HG02759 (cell line): ENCODE measurements around the gene IL1RL1.

Source experiments
- ATAC-seq: cut with Tn5 transposase; IDR thresholded peaks from one replicate; pipeline ENCODE4 v1.9.1; 2021; ENCODE audit warnings: mild to moderate bottlenecking, moderate library complexity; ENCODE audit not compliant: unreplicated experiment

IL1RL1 gene

DNA sequence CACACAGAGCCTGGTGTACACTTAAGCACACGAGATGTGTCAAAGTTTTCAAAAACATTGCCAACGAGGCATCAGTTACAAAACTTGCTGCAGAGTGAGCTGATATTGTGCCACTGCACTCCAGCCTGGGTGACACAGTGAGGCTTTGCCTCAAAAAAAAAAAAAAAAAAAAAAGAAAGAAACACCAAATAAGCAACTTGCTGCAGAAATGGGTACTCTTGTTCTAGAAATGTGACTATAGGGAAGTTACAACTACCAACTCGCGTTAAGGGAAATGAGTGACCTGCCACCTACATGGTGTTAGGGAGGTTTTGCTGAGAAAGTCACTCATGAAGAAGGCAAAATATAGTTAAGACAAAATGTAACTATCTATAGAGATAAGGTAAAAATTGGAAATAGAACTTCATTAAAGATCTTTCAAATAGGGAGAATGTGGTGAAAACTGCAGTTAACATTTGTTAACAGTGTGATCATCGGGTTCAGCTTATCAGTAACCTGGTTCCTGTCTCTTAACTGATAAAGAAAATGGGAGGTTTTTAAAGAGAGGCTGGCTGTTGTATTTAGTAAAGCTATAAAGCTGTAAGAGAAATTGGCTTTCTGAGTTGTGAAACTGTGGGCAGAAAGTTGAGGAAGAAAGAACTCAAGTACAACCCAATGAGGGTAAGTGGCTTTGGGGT is at the start of gene IL1RL1:
Gene IL1RL1, plus strand, starts transcription at position 600 of the 677 bp plus-strand sequence. CDS start 26,702 bp downstream, outside the sequence.
- ATAC-seq = no peak

DNA sequence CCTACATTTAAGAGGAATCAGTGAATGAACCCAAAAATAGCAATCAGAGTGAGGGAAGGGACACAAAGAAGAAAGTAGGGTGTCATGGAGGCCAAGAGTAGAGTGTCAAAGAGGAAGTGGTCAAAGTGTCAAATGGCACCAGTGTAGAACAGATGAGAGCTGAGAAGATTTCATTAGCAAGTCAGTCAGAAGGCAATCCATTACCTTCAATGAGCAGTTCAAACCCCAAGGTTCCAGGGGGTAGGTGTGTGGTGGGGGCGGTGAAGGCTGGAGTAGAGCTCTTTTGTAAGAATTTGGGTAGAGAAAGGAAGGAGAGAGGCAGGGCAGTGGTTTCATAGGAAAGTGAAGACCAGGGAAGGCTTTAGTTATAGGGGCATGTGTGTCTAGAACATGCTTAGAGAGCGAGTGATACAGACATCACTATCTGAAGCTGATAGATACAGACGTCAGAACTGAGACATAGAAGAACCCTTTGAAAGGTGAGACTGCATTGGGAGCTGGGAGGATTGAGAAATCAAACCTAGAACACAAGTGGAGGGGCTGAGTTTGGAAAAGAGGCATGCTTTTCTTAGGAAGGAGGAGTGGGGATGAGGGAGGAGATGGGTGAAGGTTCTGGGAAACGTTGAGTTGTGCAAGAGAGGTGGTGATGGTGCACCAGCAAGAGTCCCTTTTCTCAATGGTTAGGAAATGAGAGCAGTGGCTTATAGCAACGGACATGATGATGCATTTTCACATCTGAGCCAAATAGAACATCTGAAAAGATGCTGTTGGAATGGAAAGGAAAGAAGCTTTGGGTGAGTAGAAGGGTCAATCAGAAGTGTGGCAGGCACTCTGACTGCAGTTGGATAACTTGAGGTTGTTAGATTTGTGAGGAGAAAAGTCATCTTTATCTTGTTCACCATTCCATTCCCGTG is 48.9 kb upstream of the IL1RL1 start:
- no peak for ATAC-seq

DNA sequence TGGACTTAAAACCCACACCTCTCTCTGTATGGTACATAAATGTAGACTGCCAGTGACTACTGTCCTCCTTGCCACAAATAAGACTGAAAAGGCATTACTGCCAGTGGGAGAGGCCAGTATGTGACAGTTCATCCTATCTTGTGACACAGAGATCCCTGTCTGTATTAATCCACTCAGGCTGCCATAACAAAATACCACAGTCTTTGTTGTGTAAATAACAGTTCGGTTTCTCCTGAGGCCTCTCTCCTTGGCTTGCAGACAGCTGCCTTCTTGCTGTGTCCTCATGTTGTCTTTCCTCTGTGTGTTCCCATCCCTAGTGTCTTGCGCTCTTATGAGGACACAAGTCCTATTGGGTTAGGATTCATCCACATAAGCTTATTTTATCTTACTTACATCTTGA is 46.4 kb upstream of the IL1RL1 start:
- ATAC-seq = no peak

DNA sequence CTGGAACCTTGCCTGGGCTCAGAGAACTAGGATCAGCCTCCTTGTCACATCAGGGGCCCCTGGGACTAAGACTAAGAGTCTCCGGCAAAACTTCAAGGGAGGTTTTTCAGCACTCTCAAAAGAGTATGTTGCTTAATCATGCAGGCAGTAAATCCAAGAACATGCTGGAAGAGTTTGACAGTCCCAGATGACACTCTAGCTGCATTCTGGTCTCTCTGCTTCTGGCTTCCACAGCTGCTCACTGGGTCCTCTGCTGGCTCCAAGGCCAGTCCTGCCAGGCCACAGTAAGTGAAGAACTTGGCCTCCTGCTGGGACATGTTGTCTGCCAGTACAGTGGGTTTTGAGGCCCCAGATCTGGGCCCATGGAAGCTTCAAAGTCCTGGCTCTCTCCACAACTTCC is 45.2 kb upstream of the IL1RL1 start:
- no peak for ATAC-seq

DNA sequence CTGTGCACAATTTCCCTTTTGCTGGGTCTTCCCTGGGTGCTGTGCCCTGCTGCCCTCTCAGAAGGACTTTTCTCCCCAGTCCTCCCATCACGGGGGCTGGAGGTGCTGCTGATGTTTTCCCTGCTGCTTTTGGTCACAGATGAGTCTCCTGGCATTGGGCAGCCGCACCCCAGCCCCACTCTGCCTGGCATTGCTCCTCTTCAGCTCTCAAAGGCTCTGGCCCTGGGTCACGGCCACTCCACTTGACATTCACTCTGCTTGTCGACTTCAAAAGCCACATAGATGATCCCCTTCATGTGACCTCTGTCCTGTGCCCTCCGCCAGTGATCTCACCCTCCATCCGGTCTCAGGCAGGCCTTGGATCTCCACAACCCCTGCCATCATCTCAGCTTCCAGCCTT is 43.6 kb upstream of the IL1RL1 start:
- no peak for ATAC-seq

DNA sequence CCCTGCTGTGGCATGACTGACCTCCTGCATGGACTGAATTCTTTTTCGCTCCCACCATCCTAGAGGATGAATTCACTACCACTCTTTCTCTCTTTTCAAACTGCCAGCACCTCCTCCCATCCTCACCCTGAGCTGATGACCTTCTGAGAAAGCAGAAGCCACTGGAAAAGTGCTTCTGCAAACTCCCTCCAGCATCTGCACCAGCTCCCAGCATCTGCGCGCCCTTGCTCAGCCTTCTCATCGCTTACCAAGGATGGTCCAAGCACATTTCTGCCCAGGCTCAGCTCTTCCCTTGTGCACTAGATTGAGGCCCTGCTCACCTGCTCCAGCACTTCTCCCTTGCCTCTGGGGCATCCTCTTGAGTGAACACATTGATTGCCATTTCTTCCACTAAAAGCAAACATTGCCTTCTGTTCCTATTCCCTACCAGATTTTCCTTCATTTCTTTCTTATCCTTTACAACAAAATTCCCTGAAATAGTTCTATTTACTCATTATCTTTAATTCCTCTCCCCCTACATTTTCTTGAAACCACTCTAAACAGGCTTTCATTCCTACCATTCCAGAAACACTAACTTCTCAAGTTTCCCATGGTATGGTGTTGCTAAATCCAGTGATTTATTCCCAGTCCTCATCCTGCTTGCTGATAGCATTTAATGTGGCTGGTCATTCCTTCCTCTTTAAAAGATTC is 42.7 kb upstream of the IL1RL1 start:
- ATAC-seq = no peak

DNA sequence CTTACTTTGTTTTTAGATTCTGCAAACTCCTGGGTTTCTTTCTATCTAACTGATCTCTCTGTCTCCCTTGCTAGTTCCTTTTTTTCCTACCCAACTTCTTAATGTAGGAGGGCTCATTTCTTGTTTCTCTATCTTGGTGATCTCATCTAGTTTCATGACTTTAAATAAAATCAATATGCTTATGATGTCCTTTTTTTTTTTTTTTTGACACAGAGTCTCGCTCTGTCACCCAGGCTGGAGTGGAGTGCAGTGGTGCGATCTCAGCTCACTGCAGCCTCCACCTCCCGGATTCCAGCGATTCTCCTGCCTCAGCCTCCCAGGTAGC is 42.2 kb upstream of the IL1RL1 start:
- ATAC-seq = no peak

DNA sequence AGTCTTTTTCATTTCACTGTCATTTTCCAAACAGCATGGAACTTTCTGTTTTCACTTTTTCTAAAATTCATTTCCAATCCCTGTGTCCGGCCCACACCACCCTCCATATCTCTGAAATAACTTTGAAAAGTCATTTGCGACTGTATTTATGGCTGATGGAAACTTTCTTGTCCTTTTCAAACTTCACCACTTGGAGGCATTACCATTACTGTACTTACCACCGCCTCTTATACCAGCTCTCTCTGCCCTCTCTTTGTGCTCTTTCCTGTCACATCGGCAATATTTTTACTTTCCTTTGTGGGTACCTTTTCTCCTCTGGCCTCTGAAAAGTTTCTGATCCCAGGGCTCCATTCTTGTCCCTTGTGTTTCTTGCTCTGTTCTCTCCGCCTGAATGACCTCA is 39.5 kb upstream of the IL1RL1 start:
- no peak for ATAC-seq

DNA sequence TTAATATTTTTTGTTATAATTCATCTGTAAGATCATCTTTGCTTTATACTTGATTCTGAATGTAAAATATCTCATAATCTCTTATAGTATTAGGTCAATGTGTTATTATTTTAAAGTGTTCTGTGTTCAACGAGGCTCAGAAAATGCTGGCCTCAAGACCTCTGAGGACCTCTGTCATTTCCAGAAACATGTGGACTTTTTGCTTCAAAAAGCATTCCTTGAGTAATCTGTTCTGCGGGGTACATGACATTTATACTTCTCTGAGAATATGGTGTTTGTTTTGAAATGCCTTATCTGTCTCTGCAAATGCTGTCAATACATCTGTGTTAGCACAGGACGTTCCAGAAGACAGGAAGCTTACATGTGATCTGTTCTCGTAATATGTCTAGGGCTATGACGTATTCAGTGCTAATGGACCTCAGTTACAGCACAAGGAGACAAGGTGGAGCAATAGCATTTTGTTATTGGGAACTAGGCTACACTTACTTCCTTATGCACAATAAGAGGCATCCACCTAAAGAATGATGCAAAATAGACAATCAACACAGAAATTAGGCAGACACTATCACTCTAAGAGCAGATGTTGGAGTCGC is 37.6 kb upstream of the IL1RL1 start:
- no peak for ATAC-seq

DNA sequence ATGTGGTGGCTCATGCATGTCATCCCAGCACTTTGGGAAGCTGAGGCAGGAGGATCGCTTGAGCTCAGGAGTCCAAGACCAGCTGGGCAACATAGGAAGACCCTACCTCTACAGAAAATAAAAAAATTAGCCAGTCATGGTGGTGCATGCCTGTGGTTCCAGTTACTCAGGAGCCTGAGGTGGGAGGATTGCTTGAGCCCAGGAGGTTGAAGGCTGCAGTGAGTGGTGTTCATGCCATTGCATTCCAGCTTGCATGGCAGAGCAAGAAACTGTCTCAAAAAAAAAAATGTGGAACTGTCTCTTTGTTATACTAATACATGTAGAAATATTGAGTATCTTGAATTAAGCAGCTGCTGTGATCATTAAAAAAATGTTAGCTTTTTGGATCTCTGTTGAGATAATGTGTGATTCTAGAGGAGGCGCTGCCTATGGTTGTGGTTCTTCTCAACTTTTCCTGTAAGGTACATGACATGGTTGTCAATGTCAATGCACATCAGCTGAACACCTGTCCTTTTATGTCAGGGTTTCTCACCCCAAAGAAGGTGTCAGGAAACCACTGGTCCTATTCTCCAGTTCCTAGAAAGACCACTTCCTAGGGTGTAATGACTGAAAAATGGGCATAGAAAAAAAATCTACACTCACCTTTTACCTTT is 34.7 kb upstream of the IL1RL1 start:
- ATAC-seq = no peak

DNA sequence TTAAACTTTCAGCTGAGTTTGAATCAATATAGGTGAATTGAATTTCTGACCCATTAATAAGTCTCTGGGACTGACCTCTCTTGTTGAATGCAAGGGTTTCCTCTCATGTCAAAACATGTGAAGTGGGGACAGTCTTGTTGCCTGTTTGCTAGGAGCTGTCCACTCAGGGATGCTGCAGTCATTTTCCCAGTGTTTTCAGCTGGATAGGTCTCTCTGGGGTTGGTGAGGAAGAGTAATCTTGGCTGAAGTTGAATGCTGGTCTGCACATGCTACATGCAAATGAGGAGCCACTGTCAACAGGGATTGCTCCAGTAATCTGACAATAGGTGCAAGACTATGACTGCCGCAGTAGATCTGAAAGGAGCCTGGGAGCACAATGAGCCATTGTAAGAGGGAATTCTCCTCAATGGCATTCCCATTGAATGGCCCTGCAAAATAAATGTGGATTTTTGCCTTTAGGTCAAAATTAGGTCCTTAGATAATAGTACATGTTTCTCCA is 34.1 kb upstream of the IL1RL1 start:
- no peak for ATAC-seq

DNA sequence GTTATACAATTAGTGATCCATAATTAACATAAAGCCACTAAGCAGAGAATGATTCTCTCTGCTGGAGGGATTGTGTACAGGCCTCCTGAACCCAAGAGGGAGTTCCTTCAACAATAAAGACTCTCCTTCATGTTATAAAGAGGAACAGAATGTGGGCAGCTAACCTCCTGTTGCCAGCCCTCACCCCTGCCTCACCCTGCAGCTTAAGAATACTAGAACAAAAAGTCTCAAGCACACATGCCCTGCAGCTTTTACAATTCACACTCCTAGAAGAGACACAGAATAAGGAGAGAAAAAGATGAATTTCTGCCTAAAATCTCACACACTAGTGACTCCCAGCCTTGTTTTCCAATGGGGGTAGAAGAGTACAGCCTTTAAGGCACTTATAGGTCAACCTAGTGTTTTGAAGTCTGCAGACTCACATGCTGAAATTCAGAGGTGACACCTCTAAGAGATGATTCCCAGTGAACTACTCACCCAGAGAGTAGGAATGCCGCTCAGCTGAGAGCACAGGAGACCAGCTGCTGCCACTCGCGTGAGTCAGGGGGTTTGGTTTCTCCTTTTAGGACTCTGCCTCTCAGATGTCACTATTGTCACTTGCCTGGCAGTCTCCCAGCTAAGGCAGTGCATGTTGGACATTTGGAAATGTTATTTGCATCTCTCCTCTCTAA is 32.5 kb upstream of the IL1RL1 start:
- no peak for ATAC-seq

DNA sequence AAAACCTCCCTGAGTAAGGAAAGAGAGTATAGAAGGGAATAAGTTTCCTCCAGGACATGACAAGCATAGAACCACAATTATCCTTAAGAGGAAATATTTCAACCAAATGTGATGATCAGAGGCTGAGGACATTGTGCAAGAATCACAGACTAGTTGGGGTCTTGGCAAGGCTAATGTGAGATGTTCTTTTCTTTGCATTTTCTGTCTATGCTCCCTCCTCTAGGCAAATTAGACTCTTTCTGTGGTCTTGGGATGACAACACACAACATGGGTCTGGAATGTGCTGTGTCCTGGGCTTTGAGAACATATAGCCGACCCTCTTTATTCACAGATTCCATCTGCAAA is 32.0 kb upstream of the IL1RL1 start:
- ATAC-seq = no peak

DNA sequence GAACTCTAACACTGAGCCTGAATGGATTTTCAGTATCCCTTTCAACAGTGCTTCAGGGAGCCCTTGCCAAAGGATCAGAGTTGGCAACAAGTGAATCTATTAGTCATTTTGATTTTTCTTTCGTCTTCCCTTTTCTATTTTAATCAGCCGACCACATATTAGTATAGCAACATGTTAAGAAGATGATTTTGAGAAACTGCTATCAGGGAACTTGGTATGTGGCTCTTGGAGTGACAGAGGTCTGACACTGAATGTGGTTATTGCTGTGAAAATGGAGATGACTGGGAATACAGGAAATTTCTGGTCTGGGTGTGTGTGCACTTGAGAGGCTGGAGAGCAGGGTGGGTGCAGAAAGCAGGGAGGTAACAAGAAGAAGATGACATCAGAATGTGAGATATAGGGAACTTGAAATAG is 28.7 kb upstream of the IL1RL1 start:
- no peak for ATAC-seq

DNA sequence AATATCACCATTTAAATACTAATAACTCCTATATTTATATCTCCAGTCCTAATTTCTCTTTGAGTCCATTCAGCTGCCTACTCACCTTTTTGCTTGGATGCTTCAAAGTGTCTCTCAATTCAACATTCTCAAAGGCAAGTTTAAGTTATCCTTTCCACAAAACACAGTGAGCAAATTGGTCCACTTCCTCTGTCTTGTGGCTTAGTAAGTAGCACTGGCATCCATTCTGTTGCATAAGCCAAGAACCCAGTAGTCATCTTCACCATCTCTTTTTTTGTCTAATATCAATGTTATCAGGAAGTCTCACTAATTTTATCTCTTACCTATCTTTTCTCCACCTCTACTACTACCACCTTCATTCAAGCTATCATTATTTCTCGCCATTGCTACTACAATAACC is 27.4 kb upstream of the IL1RL1 start:
- ATAC-seq = no peak

DNA sequence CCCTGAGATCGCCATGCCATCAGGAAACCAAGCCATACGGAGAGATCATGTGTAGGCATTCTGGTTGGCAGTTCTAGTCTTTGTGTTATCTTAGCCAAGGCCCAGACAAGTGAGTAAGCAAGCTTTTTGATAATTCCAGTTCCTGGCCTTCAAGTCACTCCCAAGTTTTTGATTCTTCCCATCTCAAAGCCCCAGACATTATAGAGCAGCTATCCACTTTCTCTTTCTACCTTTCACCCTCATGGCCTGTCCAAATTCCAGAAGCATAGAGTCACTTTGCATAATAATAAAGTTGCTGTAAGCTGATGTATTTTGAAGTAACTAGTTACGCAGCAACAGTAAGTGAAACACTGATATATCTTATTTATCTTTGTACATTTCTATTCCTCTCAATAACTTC is 26.8 kb upstream of the IL1RL1 start:
- ATAC-seq = no peak

DNA sequence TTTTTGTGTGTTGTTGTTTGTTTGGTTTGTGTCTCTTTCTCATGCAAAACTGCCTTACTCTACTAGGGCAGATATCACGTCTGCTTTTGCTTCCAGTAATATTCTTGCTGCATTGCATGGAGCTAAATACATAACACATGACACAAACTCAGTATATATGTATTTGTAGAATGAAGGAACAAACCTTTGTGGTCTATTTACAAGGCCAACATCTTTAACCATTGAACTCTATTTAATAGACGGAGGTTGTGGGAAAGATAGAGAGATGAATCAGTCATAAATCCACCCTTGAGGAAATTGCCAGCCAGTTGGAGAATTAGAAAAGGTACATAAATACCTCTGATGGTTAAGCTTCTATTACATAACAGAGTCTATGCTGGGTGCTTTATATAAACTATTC is 26.0 kb upstream of the IL1RL1 start:
- no peak for ATAC-seq

DNA sequence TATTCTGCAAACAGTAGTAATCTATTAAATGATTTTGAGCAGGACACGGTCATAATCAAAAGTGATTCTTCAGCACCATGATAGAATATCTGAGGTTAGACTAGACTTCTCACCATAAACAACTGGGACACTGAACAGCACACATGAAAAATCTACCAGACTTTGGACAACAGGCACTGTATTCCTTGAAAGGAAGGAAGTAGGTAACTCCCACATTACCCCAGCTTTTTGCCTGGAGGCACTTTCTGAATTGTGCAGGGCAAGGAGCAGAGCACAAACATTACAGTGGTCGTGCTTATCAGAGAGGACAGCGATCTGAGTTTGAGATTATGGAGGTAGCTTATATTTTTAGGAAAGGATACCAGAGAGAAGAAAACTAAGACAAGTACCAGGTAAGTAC is 25.3 kb upstream of the IL1RL1 start:
- ATAC-seq = no peak

DNA sequence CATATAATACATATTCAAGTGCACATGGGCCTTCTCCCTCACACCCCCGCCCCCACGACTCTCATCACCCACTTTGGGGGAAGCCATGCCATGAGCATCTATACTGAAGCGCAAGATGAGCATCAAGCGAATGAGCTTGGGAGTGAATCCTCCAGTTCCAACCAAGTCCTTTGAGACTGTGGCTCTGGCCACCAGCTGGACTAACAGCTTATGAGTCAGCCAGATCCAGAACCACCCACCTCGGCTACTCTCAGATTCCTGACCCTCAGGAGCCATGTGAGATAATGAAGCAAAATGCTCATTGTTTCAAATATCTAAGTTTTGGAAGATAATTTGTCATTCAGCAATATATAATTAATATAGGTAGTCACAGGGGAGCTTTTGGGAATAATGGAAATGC is 22.2 kb upstream of the IL1RL1 start:
- no peak for ATAC-seq

DNA sequence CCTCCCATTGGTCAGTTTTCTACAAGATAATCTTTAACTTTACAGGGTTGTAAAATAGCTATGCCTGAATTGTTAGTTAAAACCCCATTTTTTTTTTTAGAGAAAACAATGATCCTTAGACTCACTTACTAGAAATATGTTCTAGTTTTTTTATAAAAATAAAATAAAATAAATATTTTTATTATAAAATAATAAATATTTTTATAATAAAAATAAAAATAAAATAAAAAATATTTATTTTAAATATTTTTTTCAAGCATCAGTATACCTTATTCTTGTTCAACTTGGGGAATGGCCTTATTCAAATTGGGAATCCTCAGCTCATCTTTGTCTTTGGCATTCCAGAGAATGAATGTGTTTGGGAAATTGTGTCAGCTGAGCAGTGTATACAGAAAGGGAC is 20.8 kb upstream of the IL1RL1 start:
- ATAC-seq = no peak
